ENCODE measurements around the gene MIPEP.

The MIPEP gene

GRCh38 chr13:23799945-23800344 is 89.3 kb downstream of the MIPEP start:
- Histone ChIP-seq H2BK5ac (ENCODE audit: low read depth, low read length, poor library complexity) (no peak overlapping the region), H3K4me2 (ENCODE audit: low read length) (no peak overlapping the region), H2BK12ac (ENCODE audit: low read length) (no peak overlapping the region), H3K14ac (ENCODE audit: low read length) (no peak overlapping the region), H3K36me3 (ENCODE audit: control insufficient read depth in 1 of 2, insufficient read depth in 2 of 2, low read length in 2 of 2) (peaks cover 0 to 3% of the 10 kb centered on the region in 2 experiments), H3K4me1 (ENCODE audit: control insufficient read depth in 1 of 2, insufficient read depth in 2 of 2, low read length in 2 of 2) (no peaks in the 10 kb centered on the region), H2AK5ac (ENCODE audit: low read length) (no peak overlapping the region), H3K4me3 (ENCODE audit: low read depth, low read length) (no peak overlapping the region), H3K9me3 (ENCODE audit: insufficient read depth, low read depth, low read length) (peaks cover 3% of the 10 kb centered on the region), H3K4ac (ENCODE audit: low read depth, low read length) (no peak overlapping the region), H3K79me2 (ENCODE audit: control insufficient read depth, insufficient read depth, low read length, poor library complexity) (no peaks in the 10 kb centered on the region), H2AFZ (ENCODE audit: insufficient read depth, low read length, poor library complexity) (no peak overlapping the region), H3K79me1 (ENCODE audit: low read length) (no peaks in the 10 kb centered on the region), H3K27ac (ENCODE audit: low read depth, low read length) (peak overlapping the region; percentile 17), H3K23ac (ENCODE audit: low read length) (no peak overlapping the region), H3K27me3 (ENCODE audit: insufficient read depth, low read length) (no peaks in the 10 kb centered on the region), H2BK120ac (ENCODE audit: insufficient read depth, low read length, poor library complexity) (no peak overlapping the region), H3K9ac (ENCODE audit: low read length) (no peak overlapping the region), H4K8ac (ENCODE audit: low read depth, low read length) (no peak overlapping the region), H4K91ac (ENCODE audit: low read depth, low read length) (no peak overlapping the region), H4K12ac (ENCODE audit: low read depth, low read length) (no peak overlapping the region), H3K18ac (ENCODE audit: low read length) (no peak overlapping the region)
- no CpG with 5 or more reads among the region's 1 CpG for WGBS (ENCODE audit: extremely low coverage, insufficient coverage, insufficient read length)
- no peak for DNase-seq

DNA sequence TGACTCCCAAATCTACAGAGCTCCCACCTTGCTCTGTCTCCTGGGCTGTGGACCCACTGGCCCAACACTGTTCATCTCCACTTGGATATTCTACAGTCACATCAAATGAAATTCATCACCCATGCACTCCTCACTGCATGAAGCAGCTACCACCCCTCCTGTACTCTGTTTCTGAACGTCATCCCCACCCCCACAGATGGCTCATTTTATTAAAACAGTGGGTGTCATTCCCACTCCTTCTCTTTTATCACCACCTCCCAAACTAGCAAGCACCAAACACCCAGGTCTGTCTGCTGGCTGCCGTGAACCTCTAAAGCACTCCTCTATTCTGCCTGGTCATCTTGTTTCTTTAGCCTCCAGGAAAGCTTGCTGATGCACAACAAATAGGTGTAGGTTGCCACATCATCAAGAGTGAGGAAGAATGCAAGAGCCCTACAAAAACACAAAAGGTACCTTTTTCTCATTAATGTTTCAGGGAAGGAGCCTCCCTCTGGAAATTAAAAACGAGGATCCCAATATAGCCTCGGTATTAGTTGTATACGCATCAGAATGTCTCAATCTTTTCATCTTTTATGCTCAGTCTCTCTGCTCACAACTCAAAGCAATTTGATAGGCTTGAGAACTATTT is 91.8 kb downstream of the MIPEP start:
- H3K23ac ChIP-seq (ENCODE audit: low read length) = no peak overlapping the region
- H3K79me1 ChIP-seq (ENCODE audit: low read length) = no peaks in the 10 kb centered on the region
- no peak for DNase-seq
- peaks cover 3% of the 10 kb centered on the region for H3K9me3 ChIP-seq (ENCODE audit: insufficient read depth, low read depth, low read length)
- no peak overlapping the region for H2BK12ac ChIP-seq (ENCODE audit: low read length)
- no peak overlapping the region for H3K9ac ChIP-seq (ENCODE audit: low read length)
- H2AFZ ChIP-seq (ENCODE audit: insufficient read depth, low read length, poor library complexity) = no peak overlapping the region
- no peaks in the 10 kb centered on the region for H3K27me3 ChIP-seq (ENCODE audit: insufficient read depth, low read length)
- no peak overlapping the region for H2BK120ac ChIP-seq (ENCODE audit: insufficient read depth, low read length, poor library complexity)
- H3K27ac ChIP-seq (ENCODE audit: low read depth, low read length) = no peak overlapping the region
- H3K79me2 ChIP-seq (ENCODE audit: control insufficient read depth, insufficient read depth, low read length, poor library complexity) = no peaks in the 10 kb centered on the region
- H4K8ac ChIP-seq (ENCODE audit: low read depth, low read length) = no peak overlapping the region
- H2AK5ac ChIP-seq (ENCODE audit: low read length) = no peak overlapping the region
- no peak overlapping the region for H2BK5ac ChIP-seq (ENCODE audit: low read depth, low read length, poor library complexity)
- no peak overlapping the region for H4K12ac ChIP-seq (ENCODE audit: low read depth, low read length)
- no peak overlapping the region for H3K4ac ChIP-seq (ENCODE audit: low read depth, low read length)
- no peak overlapping the region for H4K91ac ChIP-seq (ENCODE audit: low read depth, low read length)
- H3K4me2 ChIP-seq (ENCODE audit: low read length) = no peak overlapping the region
- WGBS (ENCODE audit: extremely low coverage, insufficient coverage, insufficient read length) = no CpG with 5 or more reads among the region's 5 CpGs
- peak overlapping the region; percentile 47 for H3K18ac ChIP-seq (ENCODE audit: low read length)
- peaks cover 0 to 3% of the 10 kb centered on the region in 2 experiments for H3K36me3 ChIP-seq (ENCODE audit: control insufficient read depth in 1 of 2, insufficient read depth in 2 of 2, low read length in 2 of 2)
- no peak overlapping the region for H3K14ac ChIP-seq (ENCODE audit: low read length)
- no peak overlapping the region for H3K4me3 ChIP-seq (ENCODE audit: low read depth, low read length)
- H3K4me1 ChIP-seq (ENCODE audit: control insufficient read depth in 1 of 2, insufficient read depth in 2 of 2, low read length in 2 of 2) = no peaks in the 10 kb centered on the region

DNA sequence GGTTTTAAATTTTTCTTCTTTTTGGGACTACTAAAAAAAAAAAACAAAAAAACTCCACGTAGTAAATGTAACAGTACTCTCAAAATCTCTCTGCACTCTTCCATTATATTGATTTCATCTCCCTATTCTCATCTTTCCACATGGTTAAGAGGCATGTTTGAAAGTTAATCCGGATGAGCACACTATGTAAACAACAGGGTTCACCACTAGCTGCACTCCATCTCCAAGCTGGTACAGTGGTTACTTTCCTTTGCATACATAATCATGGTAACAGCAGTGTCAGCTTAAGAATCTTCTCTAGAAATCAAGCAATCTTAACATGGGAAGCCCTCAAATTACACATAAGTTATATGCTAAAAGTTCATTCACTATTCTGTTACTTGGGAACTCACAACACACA is 92.6 kb downstream of the MIPEP start:
- Histone ChIP-seq H3K14ac (ENCODE audit: low read length) (no peak overlapping the region), H3K9ac (ENCODE audit: low read length) (no peak overlapping the region), H3K4me2 (ENCODE audit: low read length) (no peak overlapping the region), H2BK120ac (ENCODE audit: insufficient read depth, low read length, poor library complexity) (no peak overlapping the region), H3K4me3 (ENCODE audit: low read depth, low read length) (no peak overlapping the region), H3K27me3 (ENCODE audit: insufficient read depth, low read length) (no peaks in the 10 kb centered on the region), H3K36me3 (ENCODE audit: control insufficient read depth in 1 of 2, insufficient read depth in 2 of 2, low read length in 2 of 2) (peaks cover 0 to 3% of the 10 kb centered on the region in 2 experiments), H2BK12ac (ENCODE audit: low read length) (no peak overlapping the region), H2BK5ac (ENCODE audit: low read depth, low read length, poor library complexity) (no peak overlapping the region), H2AK5ac (ENCODE audit: low read length) (no peak overlapping the region), H3K18ac (ENCODE audit: low read length) (no peak overlapping the region), H3K27ac (ENCODE audit: low read depth, low read length) (no peak overlapping the region), H3K23ac (ENCODE audit: low read length) (no peak overlapping the region), H2AFZ (ENCODE audit: insufficient read depth, low read length, poor library complexity) (no peak overlapping the region), H4K8ac (ENCODE audit: low read depth, low read length) (no peak overlapping the region), H3K79me2 (ENCODE audit: control insufficient read depth, insufficient read depth, low read length, poor library complexity) (no peaks in the 10 kb centered on the region), H4K91ac (ENCODE audit: low read depth, low read length) (no peak overlapping the region), H3K4ac (ENCODE audit: low read depth, low read length) (no peak overlapping the region), H3K79me1 (ENCODE audit: low read length) (no peaks in the 10 kb centered on the region), H3K4me1 (ENCODE audit: control insufficient read depth in 1 of 2, insufficient read depth in 2 of 2, low read length in 2 of 2) (no peaks in the 10 kb centered on the region), H4K12ac (ENCODE audit: low read depth, low read length) (no peak overlapping the region), H3K9me3 (ENCODE audit: insufficient read depth, low read depth, low read length) (peaks cover 3% of the 10 kb centered on the region)
- no peak for DNase-seq
- WGBS (ENCODE audit: extremely low coverage, insufficient coverage, insufficient read length) = no CpG with 5 or more reads among the region's 2 CpGs

GRCh38 chr13:23794267-23795161 is 94.7 kb downstream of the MIPEP start:
- Histone ChIP-seq H3K4me1 (ENCODE audit: control insufficient read depth in 1 of 2, insufficient read depth in 2 of 2, low read length in 2 of 2) (peaks cover 4 to 5% of the 10 kb centered on the region in 2 experiments), H3K4me3 (ENCODE audit: low read depth, low read length) (no peak overlapping the region), H3K9me3 (ENCODE audit: insufficient read depth, low read depth, low read length) (peaks cover 3% of the 10 kb centered on the region), H3K27ac (ENCODE audit: low read depth, low read length) (no peak overlapping the region), H3K79me2 (ENCODE audit: control insufficient read depth, insufficient read depth, low read length, poor library complexity) (no peaks in the 10 kb centered on the region), H3K4me2 (ENCODE audit: low read length) (no peak overlapping the region), H3K27me3 (ENCODE audit: insufficient read depth, low read length) (no peaks in the 10 kb centered on the region), H2BK120ac (ENCODE audit: insufficient read depth, low read length, poor library complexity) (no peak overlapping the region), H3K18ac (ENCODE audit: low read length) (no peak overlapping the region), H3K23ac (ENCODE audit: low read length) (no peak overlapping the region), H3K79me1 (ENCODE audit: low read length) (no peaks in the 10 kb centered on the region), H3K9ac (ENCODE audit: low read length) (no peak overlapping the region), H4K12ac (ENCODE audit: low read depth, low read length) (no peak overlapping the region), H4K91ac (ENCODE audit: low read depth, low read length) (no peak overlapping the region), H3K36me3 (ENCODE audit: control insufficient read depth in 1 of 2, insufficient read depth in 2 of 2, low read length in 2 of 2) (peaks cover 0 to 3% of the 10 kb centered on the region in 2 experiments), H2AFZ (ENCODE audit: insufficient read depth, low read length, poor library complexity) (no peak overlapping the region), H3K4ac (ENCODE audit: low read depth, low read length) (no peak overlapping the region), H4K8ac (ENCODE audit: low read depth, low read length) (no peak overlapping the region), H3K14ac (ENCODE audit: low read length) (no peak overlapping the region), H2BK5ac (ENCODE audit: low read depth, low read length, poor library complexity) (no peak overlapping the region), H2BK12ac (ENCODE audit: low read length) (no peak overlapping the region), H2AK5ac (ENCODE audit: low read length) (no peak overlapping the region)
- peak in 1 of 2 donors; percentile 73 for DNase-seq
- no CpG with 5 or more reads among the region's 7 CpGs for WGBS (ENCODE audit: extremely low coverage, insufficient coverage, insufficient read length)

Data from trophoblast cell (in vitro differentiated cells and primary cell).